ENCODE measurements around the gene IGLL5.

IGLL5 gene

DNA sequence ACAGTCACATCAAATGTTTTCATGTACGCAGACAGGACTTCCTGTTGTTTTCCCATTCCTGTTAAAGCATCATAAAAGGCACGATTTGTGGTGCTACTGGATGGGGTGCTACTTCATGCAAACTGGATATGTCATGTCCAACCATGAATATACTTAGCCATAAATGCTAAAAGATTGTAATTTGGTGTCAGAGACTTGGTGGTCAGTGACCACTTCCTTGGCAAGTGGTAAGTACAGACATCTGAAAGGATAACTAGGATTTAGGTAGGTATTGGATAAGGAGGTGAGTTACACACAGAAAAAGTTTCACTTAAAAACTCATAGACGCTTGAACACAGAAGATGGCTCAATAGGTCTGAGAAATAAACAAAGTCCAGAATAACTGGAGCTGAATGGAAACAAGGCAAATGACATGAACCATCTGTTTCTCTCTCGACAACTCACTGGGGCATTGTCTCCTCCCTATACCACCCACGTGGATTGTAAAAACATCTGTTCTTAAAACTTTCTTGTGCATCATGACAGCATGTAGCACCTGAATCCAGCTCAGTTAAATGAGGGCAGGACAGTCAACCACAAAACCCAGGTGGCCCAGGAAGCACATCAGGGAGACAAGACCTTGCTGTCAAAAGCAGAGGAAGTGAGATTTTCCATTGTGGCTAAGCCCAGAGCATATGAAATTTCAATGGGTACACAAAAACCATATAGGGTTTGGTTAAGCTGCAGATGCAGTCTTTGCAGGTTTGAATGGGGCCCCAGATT, 22.1 kb upstream of the IGLL5 start:
- DNase-seq = no peak

DNA sequence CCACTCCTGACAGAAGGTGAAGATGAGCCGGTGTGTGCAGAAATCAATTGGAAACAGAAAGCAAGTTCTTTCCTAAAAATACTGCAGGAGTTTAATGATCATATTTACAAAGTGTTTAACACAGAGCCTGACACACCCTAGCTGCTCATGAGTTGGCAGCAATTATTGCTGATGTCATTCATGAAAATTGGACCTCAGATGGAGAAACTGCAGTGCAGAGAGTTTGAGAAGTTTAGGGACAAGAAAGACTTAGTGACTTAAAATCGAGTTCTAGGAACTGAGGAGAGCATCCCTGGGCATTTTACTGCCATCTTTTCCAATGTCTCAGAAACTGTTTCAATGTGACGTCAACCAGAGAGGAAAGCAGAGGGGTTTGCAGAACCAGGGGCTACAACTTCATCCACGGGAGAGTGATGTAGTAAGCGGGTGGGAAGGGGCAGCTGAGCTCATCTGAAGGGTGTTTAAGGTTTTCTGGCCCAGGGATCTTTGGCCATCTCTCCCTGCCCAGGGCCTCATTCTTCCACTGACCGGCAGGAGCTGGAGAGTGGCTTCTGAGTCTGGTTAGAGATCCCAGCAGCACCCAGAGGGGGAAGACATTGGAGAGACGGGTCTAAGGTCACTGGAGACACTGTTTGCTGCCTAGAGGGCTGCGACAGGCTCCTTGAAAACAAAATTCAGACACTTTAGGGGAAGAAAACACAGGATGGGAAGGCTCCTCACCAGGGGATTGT, 21.1 kb upstream of the IGLL5 start:
- no peak for DNase-seq

DNA sequence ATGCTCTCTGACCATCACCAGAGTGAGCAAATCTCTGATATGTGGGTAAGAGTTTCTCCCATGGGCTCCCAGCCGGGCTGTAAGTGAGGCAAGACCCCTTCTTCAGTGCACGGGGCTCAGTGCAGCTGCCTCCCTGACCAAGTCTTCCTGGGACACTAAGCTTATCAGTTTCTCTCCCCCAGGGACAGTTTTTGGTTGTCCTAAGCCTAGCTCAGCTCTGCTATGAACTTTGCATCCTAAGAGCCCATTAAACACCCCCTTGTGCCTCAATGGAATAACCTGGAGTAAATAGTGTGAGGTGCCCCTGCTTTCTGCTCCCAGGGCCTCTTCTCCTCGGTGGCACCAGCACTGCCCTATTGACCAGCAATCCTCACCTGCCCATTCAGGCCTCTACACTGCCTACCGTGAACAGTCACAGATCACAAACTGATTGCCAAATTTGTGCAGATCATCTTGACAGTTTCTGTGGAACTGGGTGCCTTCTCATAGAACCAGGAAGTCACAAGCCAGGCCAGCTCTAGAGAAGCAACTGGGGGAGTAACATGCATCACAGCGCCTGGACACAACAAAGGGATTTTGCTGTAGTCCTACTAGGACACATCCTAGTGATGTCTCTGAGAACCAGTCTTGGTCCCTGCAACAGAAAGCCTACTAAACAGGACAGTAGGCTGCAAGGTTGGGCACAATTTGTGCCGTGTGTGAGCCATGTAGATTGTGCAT, 19.5 kb upstream of the IGLL5 start:
- no peak for DNase-seq

DNA sequence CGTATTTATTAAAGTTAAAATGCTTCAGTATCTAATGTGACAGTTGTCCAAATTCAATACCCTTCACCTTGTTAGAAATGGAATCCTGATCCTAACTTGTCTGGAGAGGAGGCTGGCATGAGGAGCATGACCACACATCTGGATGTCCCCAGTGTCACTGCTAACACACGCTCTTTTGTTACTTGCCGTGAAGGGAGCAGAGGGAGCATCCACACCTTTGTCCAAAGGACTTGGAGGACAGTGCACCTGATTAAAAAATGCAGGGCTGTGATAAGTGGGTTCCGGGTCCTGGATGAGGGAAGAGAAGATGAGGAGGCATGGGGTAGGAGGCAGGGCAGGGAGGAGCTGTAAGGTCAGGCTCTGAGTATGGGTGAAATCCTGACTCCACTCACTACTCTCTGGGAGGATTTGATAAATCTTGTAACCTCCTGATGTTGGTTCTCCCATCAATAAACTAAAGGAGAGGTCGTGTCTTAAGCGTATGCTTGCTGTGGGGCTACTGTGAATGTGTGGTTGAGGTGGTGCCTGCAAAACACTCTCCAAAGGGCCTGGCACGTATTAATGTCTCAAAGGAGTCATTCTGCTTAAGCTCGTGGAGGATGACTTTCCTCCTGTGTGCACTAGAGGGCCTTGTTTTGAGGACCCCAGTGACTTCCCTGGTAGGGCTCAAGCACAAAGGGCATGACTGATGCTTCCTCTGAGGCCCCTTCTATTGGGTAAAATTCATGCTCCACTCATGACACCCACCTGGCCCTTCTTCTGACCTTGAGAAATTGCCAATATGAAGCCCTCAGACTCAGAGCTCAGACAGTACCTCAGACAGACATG, 16.8 kb upstream of the IGLL5 start:
- no peak for DNase-seq

DNA sequence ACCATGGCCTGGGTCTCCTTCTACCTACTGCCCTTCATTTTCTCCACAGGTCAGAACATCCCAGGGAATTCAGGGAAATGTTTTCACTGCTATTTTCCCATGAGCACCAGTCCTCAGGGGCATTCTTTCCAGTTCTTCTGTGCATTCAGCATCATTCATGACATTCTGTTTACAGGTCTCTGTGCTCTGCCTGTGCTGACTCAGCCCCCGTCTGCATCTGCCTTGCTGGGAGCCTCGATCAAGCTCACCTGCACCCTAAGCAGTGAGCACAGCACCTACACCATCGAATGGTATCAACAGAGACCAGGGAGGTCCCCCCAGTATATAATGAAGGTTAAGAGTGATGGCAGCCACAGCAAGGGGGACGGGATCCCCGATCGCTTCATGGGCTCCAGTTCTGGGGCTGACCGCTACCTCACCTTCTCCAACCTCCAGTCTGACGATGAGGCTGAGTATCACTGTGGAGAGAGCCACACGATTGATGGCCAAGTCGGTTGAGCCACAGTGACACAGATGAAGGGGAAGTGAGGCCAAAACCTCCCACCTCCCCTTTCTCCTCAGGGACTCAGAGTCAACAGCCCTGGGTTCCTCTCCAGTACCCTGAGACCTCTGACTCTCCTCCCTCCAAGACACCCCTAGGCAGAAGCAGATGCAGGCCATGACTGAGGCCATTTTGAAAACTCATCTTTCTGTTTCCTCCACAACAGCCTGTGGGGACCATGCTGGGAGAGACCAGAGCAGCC, 15.9 kb upstream of the IGLL5 start:
- no peak for DNase-seq

- no peak for DNase-seq
Observed at GRCh38 chr22:22872722-22873708, 14.6 kb upstream of the IGLL5 start.

DNA sequence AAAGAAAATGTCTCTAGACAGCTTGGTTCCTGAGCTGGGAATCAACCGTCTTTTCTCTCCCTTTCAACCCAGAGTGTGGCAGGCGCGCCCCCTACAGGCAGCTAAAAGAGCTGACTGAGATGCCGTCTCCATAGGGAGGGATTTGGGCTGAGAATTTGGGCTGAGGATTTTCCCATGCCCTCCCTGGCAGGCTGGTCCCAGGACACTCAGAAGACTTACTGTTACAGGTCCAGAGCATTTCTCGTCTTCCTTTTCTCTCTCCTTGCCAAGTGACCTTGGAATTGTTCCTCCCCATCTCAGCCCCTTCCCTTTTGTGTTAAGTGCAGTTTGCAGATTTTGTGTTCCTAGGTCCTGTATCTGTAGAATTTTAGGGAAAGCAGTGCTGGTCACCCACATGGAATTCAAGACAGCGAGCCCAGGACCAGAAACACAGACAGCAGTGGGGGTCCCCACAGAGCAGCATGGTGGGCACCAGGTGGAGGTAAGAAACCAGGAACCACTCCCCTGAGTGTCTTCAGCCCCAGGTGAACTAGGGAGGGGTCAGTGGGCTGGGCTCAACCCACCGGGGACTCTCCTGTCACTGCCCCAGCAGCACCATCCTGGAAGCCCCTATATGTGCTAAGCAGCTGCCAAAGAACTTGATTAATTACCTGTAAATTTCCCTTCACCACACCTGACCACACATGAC, 9.9 kb upstream of the IGLL5 start:
- peak; percentile 67 to 72 for DNase-seq

DNA sequence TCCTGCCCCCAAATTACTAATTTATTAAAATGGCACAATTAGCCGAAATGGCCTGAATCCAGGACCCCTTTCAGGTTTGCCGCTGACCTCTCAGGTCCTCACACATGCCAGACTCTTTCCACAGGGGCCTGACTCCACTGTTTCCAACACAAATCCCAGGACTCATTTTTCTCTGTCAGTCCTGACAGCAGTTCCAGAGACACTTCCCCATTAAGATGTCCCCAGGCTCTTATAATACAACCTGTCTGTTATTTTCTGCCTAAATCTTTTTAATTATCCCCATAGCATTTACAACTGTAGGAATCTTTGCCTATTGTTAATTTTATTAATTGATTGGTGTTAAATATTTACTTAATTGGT, 9.4 kb upstream of the IGLL5 start:
- DNase-seq = no peak

DNA sequence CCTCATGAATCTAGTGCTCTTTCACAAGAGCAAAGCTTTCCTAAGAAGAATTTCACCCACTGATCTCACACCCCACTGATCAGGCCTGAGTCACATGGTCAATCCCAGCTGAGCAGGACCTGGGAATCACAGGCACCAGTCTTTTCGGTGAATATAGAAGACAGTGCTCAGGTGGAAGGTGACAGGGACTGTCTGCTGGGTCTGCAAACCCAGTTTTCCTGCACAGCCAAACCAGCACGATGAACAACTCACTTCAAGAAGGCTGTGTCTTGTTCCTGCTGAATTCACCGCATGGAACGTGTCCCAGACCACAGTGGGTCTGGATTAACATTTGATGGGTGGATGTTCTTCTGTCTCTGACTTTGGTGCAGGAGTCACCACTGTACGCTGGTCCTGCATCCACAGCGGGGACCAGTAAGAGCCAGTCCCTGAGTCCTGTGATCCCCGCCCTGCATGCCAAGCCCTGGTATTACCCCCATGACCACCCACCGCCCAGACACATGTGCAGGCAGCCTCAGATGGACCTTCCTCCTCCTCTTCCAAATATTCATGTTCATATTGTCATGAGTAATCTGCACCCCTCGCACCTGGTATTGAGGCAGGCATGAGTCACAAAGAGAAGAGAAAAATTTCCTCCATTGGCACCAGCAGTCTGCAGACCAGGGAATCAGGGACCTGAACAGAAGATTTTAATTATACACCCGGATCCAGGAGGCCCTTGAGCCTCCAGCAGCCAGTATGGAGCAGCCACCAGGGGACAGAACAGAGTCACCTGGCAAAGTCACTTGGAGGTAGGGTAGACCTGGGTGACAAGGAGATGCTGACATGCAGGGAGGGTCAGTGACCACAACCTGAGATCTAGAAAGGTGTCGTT, 8.6 kb upstream of the IGLL5 start:
- DNase-seq = no peak

GRCh38 chr22:22879675-22880155, 7.9 kb upstream of the IGLL5 start:
- DNase-seq = no peak

DNA sequence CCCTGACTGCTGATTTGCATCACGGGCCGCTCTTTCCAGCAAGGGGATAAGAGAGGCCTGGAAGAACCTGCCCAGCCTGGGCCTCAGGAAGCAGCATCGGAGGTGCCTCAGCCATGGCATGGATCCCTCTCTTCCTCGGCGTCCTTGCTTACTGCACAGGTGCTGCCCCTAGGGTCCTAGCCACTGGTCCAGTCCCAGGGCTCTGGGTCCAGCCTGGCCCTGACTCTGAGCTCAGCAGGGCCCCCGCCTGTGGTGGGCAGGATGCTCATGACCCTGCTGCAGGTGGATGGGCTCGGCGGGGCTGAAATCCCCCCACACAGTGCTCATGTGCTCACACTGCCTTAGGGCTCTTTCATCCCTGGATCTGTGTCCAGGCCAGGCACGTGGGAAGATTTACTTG, 7.0 kb upstream of the IGLL5 start:
- no peak for DNase-seq

DNA sequence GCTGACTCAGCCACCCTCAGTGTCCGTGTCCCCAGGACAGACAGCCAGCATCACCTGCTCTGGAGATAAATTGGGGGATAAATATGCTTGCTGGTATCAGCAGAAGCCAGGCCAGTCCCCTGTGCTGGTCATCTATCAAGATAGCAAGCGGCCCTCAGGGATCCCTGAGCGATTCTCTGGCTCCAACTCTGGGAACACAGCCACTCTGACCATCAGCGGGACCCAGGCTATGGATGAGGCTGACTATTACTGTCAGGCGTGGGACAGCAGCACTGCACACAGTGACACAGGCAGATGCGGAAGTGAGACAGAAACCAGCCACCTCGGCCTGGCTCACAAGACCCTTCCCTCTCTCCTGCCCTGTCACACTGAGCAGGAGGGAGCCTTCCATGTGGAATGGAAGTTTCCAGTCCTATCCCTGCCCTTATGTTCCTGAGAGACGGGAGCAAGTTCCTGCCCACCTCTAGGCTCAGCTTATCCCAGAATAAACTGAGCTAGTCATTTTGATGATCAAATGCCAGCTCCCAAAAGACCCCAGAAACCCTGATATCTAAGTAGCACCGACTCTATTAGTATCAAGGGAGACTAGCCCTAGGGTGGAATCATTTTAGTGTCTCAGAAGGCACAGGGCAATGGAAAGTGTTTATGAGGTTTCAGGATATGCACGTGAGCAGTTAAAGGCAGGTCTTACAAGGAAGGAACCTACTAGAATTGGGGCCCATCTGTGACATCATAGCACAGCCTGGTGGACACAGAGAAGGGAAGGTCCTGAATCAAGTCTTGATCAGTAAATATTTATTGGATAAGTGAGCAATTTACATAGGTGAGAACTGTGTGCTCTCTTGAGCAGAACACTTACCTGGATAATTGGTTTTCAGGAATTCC, 6.3 kb upstream of the IGLL5 start:
- DNase-seq = no peak

DNA sequence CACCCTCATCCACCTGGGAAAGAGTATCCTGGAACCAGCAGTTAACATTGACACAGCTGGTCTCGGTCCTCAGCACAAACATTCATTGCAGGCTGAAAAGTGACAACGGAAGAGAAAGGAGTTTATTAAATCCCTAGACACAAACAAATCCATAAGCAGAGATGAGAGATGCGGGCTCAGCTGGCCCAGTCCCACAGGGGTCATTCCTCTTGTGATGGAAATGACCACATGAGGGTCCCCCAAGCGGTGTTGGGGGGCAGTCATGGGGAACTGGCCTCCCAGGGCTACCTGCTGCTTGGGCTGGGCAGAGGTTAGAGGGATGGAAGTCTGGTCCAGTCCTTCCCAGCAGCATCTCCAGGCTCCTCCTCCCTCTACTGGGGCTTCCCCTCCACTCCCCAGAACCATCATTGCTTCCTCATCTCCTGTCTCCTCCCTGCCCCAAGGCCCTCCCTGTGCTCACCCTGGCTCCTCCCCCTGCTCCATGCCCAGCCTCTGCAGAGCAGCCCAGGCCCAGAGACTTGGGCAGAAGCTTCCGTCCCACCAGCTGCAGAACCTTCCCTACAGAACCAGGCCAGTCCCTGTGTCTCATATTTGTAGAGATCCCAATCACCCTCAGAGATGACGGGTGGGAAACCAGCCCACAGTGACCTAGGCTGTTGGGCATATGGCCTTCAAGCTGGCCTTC, 5.4 kb upstream of the IGLL5 start:
- no peak for DNase-seq

- no peak for DNase-seq
Observed at GRCh38 chr22:22883090-22883727, 4.4 kb upstream of the IGLL5 start.

DNA sequence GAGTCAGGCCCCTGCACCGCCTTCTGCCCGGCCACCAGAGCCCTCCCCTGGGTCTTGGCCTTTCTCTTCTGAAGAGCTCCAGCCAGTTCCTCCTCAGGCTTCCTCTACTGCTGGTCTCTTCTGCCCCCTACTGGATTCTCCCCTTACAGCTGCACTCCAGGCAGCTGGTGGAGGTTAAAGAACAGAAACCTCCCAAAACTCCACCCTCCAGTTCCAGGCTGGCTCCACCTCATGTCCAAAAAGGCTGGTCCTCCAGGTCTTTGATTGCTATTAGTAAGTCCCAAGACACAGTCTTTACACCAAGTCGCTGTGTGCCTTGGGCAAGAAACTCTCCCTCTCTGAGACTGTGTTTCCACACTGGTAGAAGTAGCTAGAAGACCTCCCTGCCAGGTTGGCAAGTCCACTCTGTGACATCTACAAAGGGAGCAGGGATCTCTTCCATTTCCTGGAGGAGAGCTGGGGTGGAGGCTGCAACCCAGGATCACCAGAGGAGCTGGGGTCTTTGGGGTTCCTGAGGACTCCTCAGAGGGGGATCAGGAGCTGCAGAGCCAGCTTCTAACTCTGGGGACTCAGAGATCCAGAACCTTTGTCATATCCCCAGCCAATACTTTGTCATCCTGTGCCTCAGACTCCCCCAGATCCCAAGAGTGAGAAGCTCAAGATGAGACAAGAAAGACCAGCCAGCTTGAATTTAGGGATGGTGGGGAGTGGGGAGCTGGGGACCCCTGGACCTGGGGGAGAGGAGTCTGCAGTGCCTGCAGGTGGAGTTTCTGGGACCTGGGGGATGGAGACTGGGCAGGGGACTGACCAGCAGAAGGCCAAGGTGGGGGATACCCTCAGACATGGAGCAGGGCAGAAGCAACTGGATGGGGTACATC, 3.4 kb upstream of the IGLL5 start:
- peak; percentile 57 to 60 for DNase-seq
